H1 (cell line): ENCODE results near the gene SKAP1. TPM values are rescaled to one million over a fixed set of nuclear protein-coding genes. Genes with fewer than 3 reads are reported as not detected.

Source experiments
- CTCF ChIA-PET: fragments of 300-600 bp; sonication (Branson Sonifier 250); formaldehyde crosslinking; loops from one replicate; lab custom pipeline; 2021; ENCODE audit not compliant: partially characterized antibody; lab: Charles Lee
- POLR2A ChIA-PET: fragments of 300-600 bp; sonication (Branson Sonifier 250); formaldehyde crosslinking; loops from one replicate; lab custom pipeline; 2021; ENCODE audit warnings: inconsistent platforms; ENCODE audit not compliant: partially characterized antibody; lab: Charles Lee
- DNase-seq, 2 experiments: peaks; one replicate each; pipeline versions ENCODE4 v3.0.0 to v3.0.0-alpha.2; 2010 to 2022; ENCODE audit warnings: low spot score in 2 of 2, low read depth in 1 of 2, mixed read lengths in 1 of 2
- FAIRE-seq: peaks from 2 replicates; lab custom pipeline; 2011; peaks lifted over from hg19 to GRCh38; lab: Jason Lieb, UNC
- H2AFZ ChIP-seq: 2 replicates; pipeline ENCODE4 v1.8.1; 2012; ENCODE audit warnings: low read length, inconsistent platforms
- H2AK5ac ChIP-seq: 2 replicates; pipeline ENCODE4 v1.6.1; 2013; ENCODE audit warnings: low read depth, low read length
- H2BK120ac ChIP-seq: replicated peaks from 2 replicates; pipeline ENCODE3; 2013; ENCODE audit warnings: low read depth, low read length, inconsistent platforms
- H2BK12ac ChIP-seq: 2 replicates; pipeline ENCODE4 v1.6.1; 2013; ENCODE audit warnings: low read depth, low read length
- H2BK15ac ChIP-seq: 2 replicates; pipeline ENCODE4 v1.6.1; 2013; ENCODE audit warnings: low read length
- H2BK20ac ChIP-seq: 2 replicates; pipeline ENCODE4 v1.6.1; 2013; ENCODE audit warnings: low read length
- H2BK5ac ChIP-seq: 2 replicates; pipeline ENCODE4 v1.6.1; 2013; ENCODE audit warnings: low read depth, low read length
- H3K14ac ChIP-seq: 2 replicates; pipeline ENCODE4 v1.6.1; 2013; ENCODE audit warnings: inconsistent platforms; ENCODE audit not compliant: insufficient read length
- H3K18ac ChIP-seq: 2 replicates; pipeline ENCODE4 v1.6.1; 2013; ENCODE audit warnings: low read length; ENCODE audit errors: extremely low read depth
- H3K23ac ChIP-seq: 2 replicates; pipeline ENCODE4 v1.6.1; 2013; ENCODE audit warnings: inconsistent platforms; ENCODE audit not compliant: insufficient read length
- H3K23me2 ChIP-seq: 2 replicates; pipeline ENCODE4 v1.6.1; 2013; ENCODE audit warnings: low read depth, low read length
- H3K27ac ChIP-seq: 2 replicates; pipeline ENCODE4 v1.6.1; 2011; ENCODE audit warnings: low read depth, low read length, inconsistent platforms
- H3K27me3 ChIP-seq, 4 experiments: replicated peaks in 1 of 4; 1 replicate in 1 of 4; 2 replicates in 3 of 4; pipeline versions ENCODE4 v1.6.1 to v1.8.1; 2011 to 2013; ENCODE audit warnings: low read length in 3 of 4, mild to moderate bottlenecking in 3 of 4, inconsistent platforms in 2 of 4, mixed read lengths in 2 of 4, moderate library complexity in 1 of 4; ENCODE audit not compliant: control insufficient read depth in 3 of 4, insufficient read depth in 3 of 4; ENCODE audit errors: extremely low read depth in 1 of 4
- H3K36me3 ChIP-seq, 4 experiments: 2 replicates each; pipeline versions ENCODE4 v1.6.1 to v1.8.1; 2011 to 2013; ENCODE audit warnings: mild to moderate bottlenecking in 4 of 4, low read length in 3 of 4, moderate library complexity in 2 of 4, control low read depth in 1 of 4, inconsistent platforms in 1 of 4; ENCODE audit not compliant: insufficient read depth in 4 of 4, control insufficient read depth in 2 of 4
- H3K4ac ChIP-seq: replicated peaks from 2 replicates; pipeline ENCODE3; 2013; ENCODE audit warnings: low read length, low read depth, mixed read lengths, inconsistent platforms; ENCODE audit not compliant: insufficient read length
- H3K4me1 ChIP-seq, 4 experiments: replicated peaks in 1 of 4; 1 replicate in 1 of 4; 2 replicates in 3 of 4; pipeline versions ENCODE4 v1.6.1 to v1.8.1; 2011 to 2013; ENCODE audit warnings: low read length in 3 of 4, inconsistent platforms in 2 of 4, mixed read lengths in 1 of 4; ENCODE audit not compliant: insufficient read depth in 4 of 4, control insufficient read depth in 3 of 4
- H3K4me2 ChIP-seq, 2 experiments: 2 replicates each; pipeline versions ENCODE4 v1.6.1 to v1.8.1; 2011 to 2013; ENCODE audit warnings: low read depth in 2 of 2, low read length in 2 of 2, control low read depth in 1 of 2, inconsistent platforms in 1 of 2, mild to moderate bottlenecking in 1 of 2; ENCODE audit not compliant: insufficient read depth in 1 of 2
- H3K4me3 ChIP-seq, 4 experiments: fragments of 200-600, 300-600 bp in 1 of 4; sonication (generic), shearing (Covaris generic), sonication (Bioruptor Twin) in 1 of 4; 2 replicates each; pipeline versions ENCODE4 v1.5.1 to v1.8.1; 2011 to 2016; ENCODE audit warnings: low read length in 4 of 4, low read depth in 3 of 4, control low read depth in 2 of 4, inconsistent platforms in 2 of 4, mild to moderate bottlenecking in 2 of 4, mixed read lengths in 1 of 4, moderate library complexity in 1 of 4; ENCODE audit not compliant: insufficient read depth in 2 of 4; ENCODE audit errors: extremely low read depth in 1 of 4
- H3K56ac ChIP-seq: replicated peaks from 2 replicates; pipeline ENCODE3; 2013; ENCODE audit warnings: low read depth, mild to moderate bottlenecking, mixed read lengths, low read length, inconsistent platforms; ENCODE audit not compliant: insufficient read length
- H3K79me1 ChIP-seq: 2 replicates; pipeline ENCODE4 v1.6.1; 2013; ENCODE audit warnings: low read depth, low read length, control low read depth
- H3K79me2 ChIP-seq, 2 experiments: 2 replicates each; pipeline versions ENCODE4 v1.6.1 to v1.8.1; 2012 to 2013; ENCODE audit warnings: low read length in 2 of 2, mild to moderate bottlenecking in 2 of 2, inconsistent platforms in 1 of 2; ENCODE audit not compliant: insufficient read depth in 2 of 2, control insufficient read depth in 1 of 2
- H3K9ac ChIP-seq, 4 experiments: replicated peaks in 1 of 4; 1 replicate in 1 of 4; 2 replicates in 3 of 4; pipeline versions ENCODE4 v1.6.1 to v1.8.1; 2011 to 2013; ENCODE audit warnings: low read depth in 3 of 4, low read length in 3 of 4, control low read depth in 2 of 4, mild to moderate bottlenecking in 2 of 4, moderate library complexity in 2 of 4, inconsistent platforms in 1 of 4; ENCODE audit errors: extremely low read depth in 1 of 4
- H3K9me3 ChIP-seq, 2 experiments: 2 replicates each; pipeline versions ENCODE4 v1.6.1 to v1.8.1; 2012 to 2013; ENCODE audit warnings: mild to moderate bottlenecking in 2 of 2, moderate library complexity in 2 of 2, control low read depth in 1 of 2, inconsistent platforms in 1 of 2, low read depth in 1 of 2, low read length in 1 of 2, mixed read lengths in 1 of 2; ENCODE audit not compliant: insufficient read depth in 2 of 2
- H4K20me1 ChIP-seq, 2 experiments: replicated peaks in 1 of 2; 2 replicates each; pipeline versions ENCODE3 to v1.8.1; 2011 to 2013; ENCODE audit warnings: inconsistent platforms in 2 of 2, low read length in 2 of 2, mild to moderate bottlenecking in 1 of 2; ENCODE audit not compliant: insufficient read depth in 2 of 2, control insufficient read depth in 1 of 2
- H4K5ac ChIP-seq: 2 replicates; pipeline ENCODE4 v1.6.1; 2013; ENCODE audit warnings: low read length, low read depth, mixed read lengths, inconsistent platforms; ENCODE audit not compliant: insufficient read length
- H4K8ac ChIP-seq: 2 replicates; pipeline ENCODE4 v1.8.0; 2013; ENCODE audit warnings: mild to moderate bottlenecking, moderate library complexity, low read length, inconsistent platforms; ENCODE audit not compliant: insufficient read depth; ENCODE audit errors: extremely low read depth
- H4K91ac ChIP-seq: replicated peaks from 2 replicates; pipeline ENCODE3; 2013; ENCODE audit warnings: low read length, mixed read lengths, inconsistent platforms; ENCODE audit not compliant: insufficient read length
- ATF3 ChIP-seq: IDR thresholded peaks from 2 replicates; pipeline ENCODE4 v1.6.1; 2011; ENCODE audit warnings: low read depth, mild to moderate bottlenecking, low read length; ENCODE audit not compliant: insufficient read depth
- CTCF ChIP-seq, 3 experiments: IDR thresholded peaks; 1 replicate in 2 of 3; 2 replicates in 1 of 3; pipeline versions ENCODE4 v1.5.1 to v1.6.1; 2011; ENCODE audit warnings: low read length in 3 of 3, mild to moderate bottlenecking in 3 of 3, inconsistent platforms in 2 of 3, low read depth in 1 of 3, moderate library complexity in 1 of 3; ENCODE audit not compliant: insufficient read depth in 1 of 3; ENCODE audit errors: control extremely low read depth in 1 of 3
- EZH2 ChIP-seq: fragments of 200-600 bp; sonication (generic); IDR thresholded peaks from 2 replicates; pipeline ENCODE4 v1.7.1; 2012; ENCODE audit warnings: low read depth, mild to moderate bottlenecking, moderate library complexity, low read length, inconsistent platforms; ENCODE audit not compliant: severe bottlenecking
- FOSL1 ChIP-seq: IDR thresholded peaks from 2 replicates; pipeline ENCODE4 v1.6.1; 2011; ENCODE audit warnings: mild to moderate bottlenecking, low read depth, low read length, moderate library complexity; ENCODE audit not compliant: insufficient read depth
- JUND ChIP-seq: IDR thresholded peaks from 2 replicates; pipeline ENCODE4 v1.6.1; 2011; ENCODE audit warnings: mild to moderate bottlenecking, improper control_type of control experiment, low read length
- KDM5A ChIP-seq: fragments of 200-600 bp; IDR thresholded peaks from 2 replicates; pipeline ENCODE4 v1.7.1; 2012; ENCODE audit warnings: mild to moderate bottlenecking, low read length, inconsistent platforms, mixed read lengths
- POLR2AphosphoS5 ChIP-seq: IDR thresholded peaks from 2 replicates; pipeline ENCODE4 v1.6.1; 2011; ENCODE audit warnings: low read depth, low read length
- RXRA ChIP-seq: IDR thresholded peaks from 2 replicates; pipeline ENCODE4 v1.6.1; 2011; ENCODE audit warnings: low read depth, mild to moderate bottlenecking, low read length, moderate library complexity; ENCODE audit not compliant: insufficient read depth
- SIX5 ChIP-seq: IDR thresholded peaks from 2 replicates; pipeline ENCODE4 v1.6.1; 2011; ENCODE audit warnings: mild to moderate bottlenecking, low read depth, low read length
- WGBS, 2 experiments: shearing (Covaris generic) in 1 of 2; methylation state at CpG; one replicate each; pipeline versions ENCODE4 v1.1.6 to v1.1.7; 2013 to 2015; ENCODE audit warnings: low lambda C conversion rate in 2 of 2, mixed read lengths in 2 of 2, inconsistent platforms in 1 of 2, low coverage in 1 of 2, missing lambda C conversion rate in 1 of 2; ENCODE audit not compliant: insufficient replicate concordance in 2 of 2, insufficient coverage in 1 of 2, insufficient read length in 1 of 2; ENCODE audit errors: extremely low coverage in 1 of 2, missing lambda C conversion rate in 1 of 2; 5-methylcytosine and 5-hydroxymethylcytosine counted together
- polyA plus RNA-seq, 7 experiments: library from polyadenylated mRNA; depleted of rRNA in 3 of 7; stranded (reverse) in 5 of 7; unstranded in 2 of 7; fragments of >200 nt in 5 of 7; fragments of 200-250 nt in 2 of 7; gene quantifications; 1 replicate in 5 of 7; 2 replicates in 1 of 7; 4 replicates in 1 of 7; pipeline versions ENCODE4 v1.2.1 to v1.2.3, GENCODE V29; 2011 to 2013; ENCODE audit warnings: missing spikeins in 2 of 7, mixed read lengths in 2 of 7
- total RNA-seq: library from RNA; stranded (reverse); fragmentation: NEBNext Ultra II Directional; extraction: Animal tissue kit (Norgen Biotek cat#: 25700); gene quantifications from 2 replicates; pipeline ENCODE4 v1.2.1, GENCODE V29; 2021

Gene SKAP1
- total and polyA plus RNA-seq, 2 of the 8 experiments (the other 6 are each of a cell fraction or from before 2014, with no cell fraction given): not detected

GRCh38 chr17:48443712-48444111 is 13.7 kb upstream of the SKAP1 start:
- Histone ChIP-seq H4K5ac (no peak overlapping the region), H4K20me1 (no peaks in the 10 kb centered on the region), H3K27ac (no peak overlapping the region), H3K4me2 (no peak overlapping the region), H3K36me3 (no peaks in the 10 kb centered on the region), H2BK120ac (no peak overlapping the region), H3K79me2 (no peaks in the 10 kb centered on the region), H4K8ac (no peak overlapping the region), H2BK12ac (no peak overlapping the region), H3K23me2 (no peaks in the 10 kb centered on the region), H3K4ac (no peak overlapping the region), H3K23ac (no peak overlapping the region), H3K27me3 (no peaks in the 10 kb centered on the region), H2AK5ac (no peak overlapping the region), H2BK20ac (no peak overlapping the region), H4K91ac (no peak overlapping the region), H3K18ac (no peak overlapping the region), H3K9me3 (no peaks in the 10 kb centered on the region), H3K79me1 (no peaks in the 10 kb centered on the region), H2BK15ac (no peak overlapping the region), H2BK5ac (no peak overlapping the region), H3K14ac (no peak overlapping the region), H3K4me3 (no peak overlapping the region), H3K56ac (no peak overlapping the region), H2AFZ (no peak overlapping the region), H3K9ac (no peak overlapping the region), H3K4me1 (no peaks in the 10 kb centered on the region; a peak in 2 of 7 replicates)
- WGBS, 2 experiments: 92% methylated on average over 5 of the region's 5 CpGs; no CpG with 5 or more reads in 1 of the 2 experiments
- TF ChIP-seq RXRA (no peak), POLR2AphosphoS5 (no peak), JUND (no peak), CTCF (IDR thresholded peaks at IDR 0.05; ENCODE audit: control extremely low read depth in 1 of 3, insufficient read depth in 1 of 3, low read depth in 1 of 3, low read length in 3 of 3) (no peak), KDM5A (no peak), SIX5 (no peak), EZH2 (no peak), FOSL1 (no peak), ATF3 (no peak)
- no peak for FAIRE-seq
- POLR2A ChIA-PET: no interaction called here
- no peak for DNase-seq
- CTCF ChIA-PET: interaction anchor here (3.1 kb wide), 1 partner anchor 13 kb away, joined by 13 read pairs; no protein-coding TSS in a partner anchor
